Fibroblast of skin of right biceps (primary cell): ENCODE measurements around the gene TRPM5.

Experiments used
- DNase-seq: peaks from one replicate; pipeline ENCODE4 v3.0.0-alpha.2; 2013

The TRPM5 gene

GRCh38 chr11:2470495-2470894 is 26.2 kb upstream of the TRPM5 start:
- no peak for DNase-seq

GRCh38 chr11:2468363-2469235 is 24.3 kb upstream of the TRPM5 start:
- no peak for DNase-seq

GRCh38 chr11:2467695-2468055 is 23.4 kb upstream of the TRPM5 start:
- DNase-seq = no peak

- DNase-seq = no peak
Observed at GRCh38 chr11:2466869-2467694, 22.8 kb upstream of the TRPM5 start.

GRCh38 chr11:2466069-2466801 is 21.9 kb upstream of the TRPM5 start:
- DNase-seq = no peak

GRCh38 chr11:2465202-2466068 is 21.1 kb upstream of the TRPM5 start:
- DNase-seq = no peak

- no peak for DNase-seq
Observed at GRCh38 chr11:2464451-2465165, 20.3 kb upstream of the TRPM5 start.

GRCh38 chr11:2463766-2464277 is 19.5 kb upstream of the TRPM5 start:
- no peak for DNase-seq

GRCh38 chr11:2462986-2463765 is 18.9 kb upstream of the TRPM5 start:
- no peak for DNase-seq

GRCh38 chr11:2462543-2462985 is 18.2 kb upstream of the TRPM5 start:
- no peak for DNase-seq

- no peak for DNase-seq
Observed at GRCh38 chr11:2461956-2462542, 17.7 kb upstream of the TRPM5 start.

GRCh38 chr11:2461253-2461955 is 17.1 kb upstream of the TRPM5 start:
- no peak for DNase-seq

- DNase-seq = no peak
Observed at GRCh38 chr11:2460540-2461252, 16.4 kb upstream of the TRPM5 start.

GRCh38 chr11:2459796-2460531 is 15.7 kb upstream of the TRPM5 start:
- no peak for DNase-seq

GRCh38 chr11:2459016-2459725 is 14.9 kb upstream of the TRPM5 start:
- DNase-seq = no peak

- DNase-seq = no peak
Observed at GRCh38 chr11:2458321-2458720, 14.0 kb upstream of the TRPM5 start.

GRCh38 chr11:2453436-2453835 is 9.1 kb upstream of the TRPM5 start:
- no peak for DNase-seq
